ENCODE data around the gene MMS19.
"Not testable (repeated sequence)": the region's sequence is repeated elsewhere in the genome, so short reads cannot be mapped to it uniquely, and the experiment has no call there.

The MMS19 gene

GRCh38 chr10:97425964-97426775, 72.1 kb downstream of the MMS19 start, which contains the start of gene PGAM1:
PGAM1 (plus strand) TSS chr10:97426191; CDS start chr10:97426308, 117 bp downstream.
- DNase-seq = peak; percentile 94

GRCh38 chr10:97423757-97424098, 74.5 kb downstream of the MMS19 start:
- DNase-seq = not testable (repeated sequence)

- no peak for DNase-seq
Measured at GRCh38 chr10:97416565-97416964, 81.7 kb downstream of the MMS19 start.

- DNase-seq = no peak
Measured at GRCh38 chr10:97412891-97413304, 85.3 kb downstream of the MMS19 start.

GRCh38 chr10:97411406-97411805, 86.8 kb downstream of the MMS19 start:
- no peak for DNase-seq

- no peak for DNase-seq
Measured at GRCh38 chr10:97408496-97408992, 89.7 kb downstream of the MMS19 start.

All from activated gamma-delta T cell (primary cell).